OCI-LY1 (cell line): ENCODE measurements around the gene DISP1.

Source experiments
- H2AFZ ChIP-seq: fragments of 200-600 bp; sonication (generic), shearing (Covaris generic); 2 replicates; pipeline ENCODE4 v1.6.0; 2014; ENCODE audit warnings: antibody characterized with exemption, mild to moderate bottlenecking, low read length
- H3F3A ChIP-seq: fragments of 200-600 bp; sonication (generic), shearing (Covaris generic); 2 replicates; pipeline ENCODE4 v1.6.0; 2014; ENCODE audit warnings: mild to moderate bottlenecking, antibody characterized with exemption, low read length, moderate library complexity; ENCODE audit not compliant: insufficient read depth
- H3K27ac ChIP-seq: fragments of 200-600 bp; sonication (generic); 2 replicates; pipeline ENCODE4 v1.5.1; 2014; ENCODE audit warnings: low read length, mixed run types, mild to moderate bottlenecking, low read depth; ENCODE audit not compliant: poor library complexity, severe bottlenecking
- H3K27me3 ChIP-seq: fragments of 200-600 bp; sonication (generic); 2 replicates; pipeline ENCODE4 v1.6.0; 2014; ENCODE audit warnings: antibody characterized with exemption, mild to moderate bottlenecking, low read length, moderate library complexity; ENCODE audit not compliant: insufficient read depth
- H3K36me3 ChIP-seq: fragments of 200-600 bp; sonication (generic); 2 replicates; pipeline ENCODE4 v1.6.1; 2014; ENCODE audit warnings: mild to moderate bottlenecking, antibody characterized with exemption, low read length, moderate library complexity, mixed read lengths; ENCODE audit not compliant: insufficient read depth
- H3K4me1 ChIP-seq: fragments of 200-600 bp; sonication (generic); 2 replicates; pipeline ENCODE4 v1.5.1; 2014; ENCODE audit warnings: mild to moderate bottlenecking, low read length, moderate library complexity; ENCODE audit not compliant: insufficient read depth, severe bottlenecking
- H3K4me2 ChIP-seq: fragments of 200-600 bp; sonication (generic), shearing (Covaris generic); 2 replicates; pipeline ENCODE4 v1.6.1; 2014; ENCODE audit warnings: low read length
- H3K4me3 ChIP-seq: fragments of 200-600 bp; sonication (generic); 2 replicates; pipeline ENCODE4 v1.5.1; 2014; ENCODE audit warnings: low read length, low read depth, mild to moderate bottlenecking, mixed read lengths; ENCODE audit not compliant: poor library complexity, severe bottlenecking
- H3K79me2 ChIP-seq: fragments of 200-600 bp; shearing (Covaris generic); 2 replicates; pipeline ENCODE4 v1.6.1; 2016; ENCODE audit warnings: mixed run types, low read length, mixed read lengths; ENCODE audit not compliant: insufficient read depth
- H3K9ac ChIP-seq: fragments of 200-600 bp; sonication (generic), shearing (Covaris generic); 2 replicates; pipeline ENCODE4 v1.6.1; 2014; ENCODE audit warnings: mild to moderate bottlenecking, low read length, mixed read lengths
- H3K9me2 ChIP-seq: fragments of 200-600 bp; sonication (generic), shearing (Covaris generic); 2 replicates; pipeline ENCODE4 v1.6.1; 2014; ENCODE audit warnings: low read depth, mild to moderate bottlenecking, low read length, mixed read lengths
- H3K9me3 ChIP-seq: fragments of 200-600 bp; shearing (Covaris generic); 2 replicates; pipeline ENCODE4 v1.6.1; 2014; ENCODE audit warnings: low read length, mixed read lengths
- H4K20me1 ChIP-seq: fragments of 200-600 bp; sonication (generic), shearing (Covaris generic); 2 replicates; pipeline ENCODE4 v1.6.0; 2016; ENCODE audit warnings: mild to moderate bottlenecking, low read length; ENCODE audit not compliant: insufficient read depth
- EZH2 ChIP-seq: fragments of 200-600 bp; sonication (generic), shearing (Covaris generic); IDR thresholded peaks from 2 replicates; pipeline ENCODE4 v1.8.0; 2017; ENCODE audit warnings: borderline replicate concordance, mixed run types, mild to moderate bottlenecking, antibody characterized with exemption, low read length, moderate library complexity, mixed read lengths
- TF ChIP-seq, protein P1 (sequence below): fragments of 200-600 bp; sonication (generic), shearing (Covaris generic); IDR thresholded peaks from 2 replicates; pipeline ENCODE4 v1.5.1; 2017; ENCODE audit warnings: mild to moderate bottlenecking, antibody characterized with exemption, low read length, moderate library complexity, mixed read lengths

The DISP1 gene

DNA sequence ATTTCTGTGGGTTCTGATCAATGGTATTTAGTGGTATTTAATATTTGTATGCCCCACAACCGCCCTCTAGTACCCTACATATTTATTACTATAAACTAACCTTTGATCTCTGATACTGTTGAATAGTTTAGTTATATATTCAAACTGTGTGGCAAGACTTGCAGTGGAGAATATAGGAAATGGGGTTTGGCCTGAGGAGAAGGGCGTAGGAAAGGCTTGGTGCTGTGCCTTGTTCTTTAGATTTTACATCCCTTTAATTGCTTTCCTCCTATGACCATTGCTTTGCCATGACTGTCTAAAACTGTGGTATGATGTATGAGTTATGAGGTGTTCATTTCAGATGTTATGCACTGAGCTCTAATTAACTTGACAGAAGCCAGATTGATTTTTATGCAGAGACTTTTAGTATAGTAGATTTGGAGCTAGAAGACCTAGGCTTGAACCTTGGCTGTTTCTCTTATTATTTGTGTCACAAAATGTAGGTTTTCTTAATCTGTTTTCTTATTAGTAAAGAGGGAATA lies 18.6 kb downstream of the DISP1 start:
- H3K4me3 ChIP-seq, result no peak overlapping the region
- no peaks in the 10 kb centered on the region for H4K20me1 ChIP-seq
- H3K9me3 ChIP-seq, result no peaks in the 10 kb centered on the region
- no peak overlapping the region for H3K4me2 ChIP-seq
- H3K9ac ChIP-seq, result no peak overlapping the region
- H2AFZ ChIP-seq, result no peak overlapping the region
- H3F3A ChIP-seq, result no peaks in the 10 kb centered on the region
- H3K4me1 ChIP-seq, result no peaks in the 10 kb centered on the region
- H3K36me3 ChIP-seq, result no peaks in the 10 kb centered on the region
- H3K27me3 ChIP-seq, result no peaks in the 10 kb centered on the region
- H3K27ac ChIP-seq, result no peak overlapping the region
- TF ChIP-seq EZH2, result no peak
- TF ChIP-seq, protein P1, sequence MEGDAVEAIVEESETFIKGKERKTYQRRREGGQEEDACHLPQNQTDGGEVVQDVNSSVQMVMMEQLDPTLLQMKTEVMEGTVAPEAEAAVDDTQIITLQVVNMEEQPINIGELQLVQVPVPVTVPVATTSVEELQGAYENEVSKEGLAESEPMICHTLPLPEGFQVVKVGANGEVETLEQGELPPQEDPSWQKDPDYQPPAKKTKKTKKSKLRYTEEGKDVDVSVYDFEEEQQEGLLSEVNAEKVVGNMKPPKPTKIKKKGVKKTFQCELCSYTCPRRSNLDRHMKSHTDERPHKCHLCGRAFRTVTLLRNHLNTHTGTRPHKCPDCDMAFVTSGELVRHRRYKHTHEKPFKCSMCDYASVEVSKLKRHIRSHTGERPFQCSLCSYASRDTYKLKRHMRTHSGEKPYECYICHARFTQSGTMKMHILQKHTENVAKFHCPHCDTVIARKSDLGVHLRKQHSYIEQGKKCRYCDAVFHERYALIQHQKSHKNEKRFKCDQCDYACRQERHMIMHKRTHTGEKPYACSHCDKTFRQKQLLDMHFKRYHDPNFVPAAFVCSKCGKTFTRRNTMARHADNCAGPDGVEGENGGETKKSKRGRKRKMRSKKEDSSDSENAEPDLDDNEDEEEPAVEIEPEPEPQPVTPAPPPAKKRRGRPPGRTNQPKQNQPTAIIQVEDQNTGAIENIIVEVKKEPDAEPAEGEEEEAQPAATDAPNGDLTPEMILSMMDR, result no peak
- no peaks in the 10 kb centered on the region for H3K79me2 ChIP-seq
- no peaks in the 10 kb centered on the region for H3K9me2 ChIP-seq

DNA sequence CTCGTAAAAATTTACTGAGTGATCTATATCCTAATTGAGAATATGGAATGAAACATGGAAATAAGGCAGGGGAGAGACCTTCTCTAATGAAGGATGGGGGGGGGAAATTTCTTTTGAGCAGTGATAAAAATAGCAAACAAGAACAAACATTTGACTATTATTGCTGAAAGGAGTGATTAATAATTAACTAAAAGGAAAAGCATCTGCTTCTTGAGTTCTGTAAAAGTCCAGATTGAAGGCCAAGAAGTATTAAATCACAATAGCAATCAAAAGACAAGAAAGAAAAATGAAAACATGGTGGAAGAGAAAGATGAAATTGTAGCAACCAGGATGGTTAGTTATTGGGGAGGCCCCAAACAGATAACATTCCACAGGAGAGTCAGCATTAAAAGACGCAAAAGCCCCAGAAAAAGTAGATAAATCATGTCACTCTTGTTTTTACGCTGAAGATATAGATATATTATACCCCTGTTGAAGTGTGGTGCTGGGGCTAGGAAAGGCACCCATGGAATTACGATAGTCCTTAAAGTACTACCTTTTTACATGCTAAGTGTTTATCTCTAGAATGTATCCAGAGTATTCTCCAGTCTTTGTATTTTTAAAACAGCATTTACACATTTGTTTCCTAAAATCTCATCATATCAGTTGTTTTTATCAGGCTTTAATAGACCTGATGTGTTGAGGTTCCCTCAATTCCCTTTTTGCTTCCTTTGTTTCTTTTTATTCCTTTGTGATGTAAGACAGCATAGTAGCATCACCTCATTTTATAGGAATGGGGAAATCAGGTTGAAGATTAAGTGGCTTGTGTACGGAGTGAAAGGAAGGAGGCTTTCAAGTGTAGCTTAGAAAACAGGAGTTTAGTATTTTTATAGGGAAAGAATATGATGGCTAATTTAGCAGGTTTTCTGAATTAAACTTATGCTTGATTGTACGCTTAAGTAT lies 28.9 kb downstream of the DISP1 start:
- Histone ChIP-seq H3K4me1 (no peaks in the 10 kb centered on the region), H3K27ac (no peak overlapping the region), H3K79me2 (no peaks in the 10 kb centered on the region), H3K36me3 (no peaks in the 10 kb centered on the region), H4K20me1 (no peaks in the 10 kb centered on the region), H3K9me3 (no peaks in the 10 kb centered on the region), H3K27me3 (no peaks in the 10 kb centered on the region), H3F3A (no peaks in the 10 kb centered on the region), H3K4me2 (no peak overlapping the region), H2AFZ (no peak overlapping the region), H3K9me2 (no peaks in the 10 kb centered on the region), H3K9ac (no peak overlapping the region), H3K4me3 (no peak overlapping the region)
- TF ChIP-seq EZH2, result no peak
- TF ChIP-seq, protein P1, result no peak

DNA sequence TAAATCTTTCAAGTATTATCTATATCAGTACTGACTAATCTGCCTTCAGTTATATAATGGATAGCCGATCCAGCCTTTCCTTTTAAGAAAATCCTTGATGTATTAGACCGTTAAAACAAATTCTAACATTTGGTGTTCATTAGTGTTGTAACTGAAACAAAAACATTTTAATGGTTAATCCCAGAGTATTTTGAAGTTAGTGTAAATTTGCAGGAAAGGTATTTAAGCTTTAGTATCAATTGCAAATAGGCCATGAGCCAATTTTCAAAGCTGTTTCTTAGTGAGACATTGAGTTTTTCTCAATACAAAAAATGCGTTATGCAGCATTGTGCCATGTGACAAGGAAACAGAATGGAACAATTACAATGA lies 29.6 kb downstream of the DISP1 start:
- no peaks in the 10 kb centered on the region for H4K20me1 ChIP-seq
- H3K9me3 ChIP-seq, result no peaks in the 10 kb centered on the region
- TF ChIP-seq, protein P1, result no peak
- no peak for TF ChIP-seq EZH2
- H3K4me2 ChIP-seq, result no peak overlapping the region
- H3K9me2 ChIP-seq, result no peaks in the 10 kb centered on the region
- H3K79me2 ChIP-seq, result no peaks in the 10 kb centered on the region
- no peak overlapping the region for H2AFZ ChIP-seq
- no peak overlapping the region for H3K9ac ChIP-seq
- H3K27me3 ChIP-seq, result no peaks in the 10 kb centered on the region
- H3K4me1 ChIP-seq, result no peaks in the 10 kb centered on the region
- H3K4me3 ChIP-seq, result no peak overlapping the region
- H3F3A ChIP-seq, result no peaks in the 10 kb centered on the region
- H3K36me3 ChIP-seq, result no peaks in the 10 kb centered on the region
- H3K27ac ChIP-seq, result no peak overlapping the region
